Pancreas (tissue), 10 donors: ENCODE measurements around the gene CCL15. TPM values are rescaled to one million over a fixed set of nuclear protein-coding genes. Genes with fewer than 3 reads are reported as not detected.

Experiments used
- ATAC-seq, 4 donors: fragments of 200-7000 bp; cut with Tn5 transposase; one replicate each; pipeline versions ENCODE4 v1.8.0 to v1.9.1; 2020; ENCODE audit warnings: mild to moderate bottlenecking in 4 of 4, moderate library complexity in 4 of 4
- DNase-seq, 6 donors: peaks; one replicate each; pipeline ENCODE4 v3.0.0-alpha.2; 2020
- FAIRE-seq: peaks from 2 replicates; lab custom pipeline; 2012; peaks lifted over from hg19 to GRCh38; lab: Jason Lieb, UNC
- H3K27ac ChIP-seq, 4 donors: fragments of 200-600 bp; sonication (generic); 1 replicate in 3 of 4; 2 replicates in 1 of 4; pipeline versions ENCODE4 v1.5.0 to v1.8.0; 2020
- H3K27me3 ChIP-seq, 4 donors: fragments of 200-600 bp; one replicate each; pipeline ENCODE4 v1.8.0; 2021
- H3K36me3 ChIP-seq, 3 donors: fragments of 200-600 bp; sonication (generic) in 1 of 3; one replicate each; pipeline versions ENCODE4 v1.5.0 to v1.8.0; 2020 to 2021
- H3K4me1 ChIP-seq, 3 donors: fragments of 200-600 bp; one replicate each; pipeline ENCODE4 v1.8.0; 2021
- H3K4me3 ChIP-seq, 4 donors: fragments of 200-600 bp; sonication (generic) in 2 of 4; one replicate each; pipeline versions ENCODE4 v1.5.0 to v1.8.0; 2020 to 2021
- H3K9me3 ChIP-seq, 4 donors: fragments of 200-600 bp; one replicate each; pipeline ENCODE4 v1.8.0; 2021
- CTCF ChIP-seq, 4 donors: fragments of 200-600 bp; sonication (generic) in 3 of 4; IDR thresholded peaks; one replicate each; pipeline versions ENCODE4 v1.5.0 to v1.8.0; 2021; ENCODE audit warnings: antibody characterized with exemption in 4 of 4
- WGBS, 2 donors: extraction: QIAGEN DNeasy Blood & Tissue Kit; methylation state at CpG; one replicate each; pipeline ENCODE4 v1.1.7; 2013; 5-methylcytosine and 5-hydroxymethylcytosine counted together
- intact Hi-C, 3 donors: fragments of 100-400 bp; cut with DNase I; formaldehyde crosslinking; loops; one replicate each; pipeline versions ENCODE4 v1.11.1 to v1.14.2; 2022
- polyA plus RNA-seq, 2 donors: library from polyadenylated mRNA; stranded (reverse); fragments of 200-250 nt; gene quantifications; one replicate each; pipeline ENCODE4 v1.2.3, GENCODE V29; 2013
- total RNA-seq, 6 donors: library from RNA; stranded (reverse); fragmentation: NEBNext Ultra II Directional in 4 of 6; extraction: Animal tissue kit (Norgen Biotek cat#: 25700) in 4 of 6; gene quantifications; one replicate each; pipeline versions ENCODE4 v1.2.1 to v1.2.4, GENCODE V29; 2021 to 2023
- donor health status: healthy with polysubstance abuse.
- donor health status: DM: no; HTN: no; CAD: no; lungs with moderate emphysema.
- donor health status: DM: no; HTN: no; CAD: no.
- donor health status: control.
- donor health status: control.
- donor health status: Bipolar disorder and iron deficiency.
- donor health status: DM: yes; HTN: yes; CAD: no.
- donor health status: DM: no; HTN: no; CAD: no.
- donor health status: DM: no; HTN: no; CAD: no.
- donor health status: DM: yes; HTN: yes; CAD: no.

The CCL15 gene
- total and polyA plus RNA-seq, 8 donors: 0.32 to 0.59 (median 0.44) TPM; not detected in 4

- peaks cover 0 to 10% (median 7%) of the 10 kb centered on the region in 3 donors for H3K4me1 ChIP-seq
- DNase-seq (no peak), FAIRE-seq (no peak), ATAC-seq (no peak)
- no peaks in the 10 kb centered on the region for H3K36me3 ChIP-seq
- no peak overlapping the region for H3K27ac ChIP-seq
- H3K9me3 ChIP-seq: no peaks in the 10 kb centered on the region
- H3K4me3 ChIP-seq: no peak overlapping the region
- intact Hi-C loops: loop anchor here in 1 of 3 donors (10.0 kb wide), 1 partner anchor 87 kb away; the partner anchor contains the start of gene CCL18
- WGBS, 2 donors: 81 to 92% methylated on average over 7 of the region's 7 CpGs
- no peak for TF ChIP-seq CTCF (IDR thresholded peaks at IDR 0.05)
- no peaks in the 10 kb centered on the region for H3K27me3 ChIP-seq
These were observed 23.8 kb downstream of the CCL15 start for GRCh38 chr17:35977509-35977908.

GRCh38 chr17:35973333-35974260 lies 27.8 kb downstream of the CCL15 start:
- intact Hi-C loops: loop anchor here in 2 of 3 donors (5.0 to 10.0 kb wide), 3 partner anchors 91 to 174 kb away; partner anchors contain the start of gene CCL18 (in 1 of the 2)
- no peak overlapping the region for H3K27ac ChIP-seq
- H3K4me1 ChIP-seq: peaks cover 0 to 10% (median 7%) of the 10 kb centered on the region in 3 donors
- H3K4me3 ChIP-seq: no peak overlapping the region
- peak in 4 of 6 donors; percentile 32 to 55 (median 32) for DNase-seq
- WGBS, 2 donors: 31 to 35% methylated on average over 10 of the region's 10 CpGs
- H3K9me3 ChIP-seq: no peaks in the 10 kb centered on the region
- no peak for FAIRE-seq
- H3K36me3 ChIP-seq: no peaks in the 10 kb centered on the region
- TF ChIP-seq CTCF (IDR thresholded peaks at IDR 0.05): no peak
- H3K27me3 ChIP-seq: no peaks in the 10 kb centered on the region
- peak; percentile 55 to 82 (median 74) for ATAC-seq

- TF ChIP-seq CTCF (IDR thresholded peaks at IDR 0.05): no peak
- no peak for DNase-seq
- H3K4me1 ChIP-seq: peaks cover 0 to 10% (median 7%) of the 10 kb centered on the region in 3 donors
- intact Hi-C loops: loop anchor here in 2 of 3 donors (5.0 to 10.0 kb wide), 3 partner anchors 92 to 174 kb away; partner anchors contain the start of gene CCL18 (in 1 of the 2)
- H3K4me3 ChIP-seq: no peak overlapping the region
- no peak for FAIRE-seq
- ATAC-seq: peak in 2 of 4 donors; percentile 5 to 6
- H3K27ac ChIP-seq: no peak overlapping the region
- no peaks in the 10 kb centered on the region for H3K27me3 ChIP-seq
- H3K36me3 ChIP-seq: no peaks in the 10 kb centered on the region
- WGBS, 2 donors: 63 to 68% methylated on average over 4 of the region's 4 CpGs
- no peaks in the 10 kb centered on the region for H3K9me3 ChIP-seq
These were observed 28.4 kb downstream of the CCL15 start for GRCh38 chr17:35972945-35973332.

GRCh38 chr17:35972535-35972934 lies 28.8 kb downstream of the CCL15 start:
- Histone ChIP-seq H3K4me1 (peaks cover 0 to 10% (median 7%) of the 10 kb centered on the region in 3 donors), H3K4me3 (no peak overlapping the region), H3K36me3 (no peaks in the 10 kb centered on the region), H3K27me3 (no peaks in the 10 kb centered on the region), H3K9me3 (no peaks in the 10 kb centered on the region), H3K27ac (no peak overlapping the region)
- FAIRE-seq: no peak
- TF ChIP-seq CTCF (IDR thresholded peaks at IDR 0.05): no peak
- DNase-seq: no peak
- ATAC-seq: no peak
- 86 to 99% methylated on average over 6 of the region's 6 CpGs for WGBS, 2 donors
- intact Hi-C loops: loop anchor here in 2 of 3 donors (5.0 to 10.0 kb wide), 3 partner anchors 92 to 175 kb away; partner anchors contain the start of gene CCL18 (in 1 of the 2)
